H1 (cell line): ENCODE measurements around the gene TPBGL. TPM values are rescaled to one million over a fixed set of nuclear protein-coding genes. Genes with fewer than 3 reads are reported as not detected.

Experiments
- CTCF ChIA-PET: fragments of 300-600 bp; sonication (Branson Sonifier 250); formaldehyde crosslinking; loops from one replicate; lab custom pipeline; 2021; ENCODE audit not compliant: partially characterized antibody; lab: Charles Lee
- POLR2A ChIA-PET: fragments of 300-600 bp; sonication (Branson Sonifier 250); formaldehyde crosslinking; loops from one replicate; lab custom pipeline; 2021; ENCODE audit warnings: inconsistent platforms; ENCODE audit not compliant: partially characterized antibody; lab: Charles Lee
- DNase-seq, 2 experiments: peaks; one replicate each; pipeline versions ENCODE4 v3.0.0 to v3.0.0-alpha.2; 2010 to 2022; ENCODE audit warnings: low spot score in 2 of 2, low read depth in 1 of 2, mixed read lengths in 1 of 2
- FAIRE-seq: peaks from 2 replicates; lab custom pipeline; 2011; peaks lifted over from hg19 to GRCh38; lab: Jason Lieb, UNC
- H2AFZ ChIP-seq: 2 replicates; pipeline ENCODE4 v1.8.1; 2012; ENCODE audit warnings: low read length, inconsistent platforms
- H2AK5ac ChIP-seq: 2 replicates; pipeline ENCODE4 v1.6.1; 2013; ENCODE audit warnings: low read depth, low read length
- H2BK120ac ChIP-seq: replicated peaks from 2 replicates; pipeline ENCODE3; 2013; ENCODE audit warnings: low read depth, low read length, inconsistent platforms
- H2BK12ac ChIP-seq: 2 replicates; pipeline ENCODE4 v1.6.1; 2013; ENCODE audit warnings: low read depth, low read length
- H2BK15ac ChIP-seq: 2 replicates; pipeline ENCODE4 v1.6.1; 2013; ENCODE audit warnings: low read length
- H2BK20ac ChIP-seq: 2 replicates; pipeline ENCODE4 v1.6.1; 2013; ENCODE audit warnings: low read length
- H2BK5ac ChIP-seq: 2 replicates; pipeline ENCODE4 v1.6.1; 2013; ENCODE audit warnings: low read depth, low read length
- H3K14ac ChIP-seq: 2 replicates; pipeline ENCODE4 v1.6.1; 2013; ENCODE audit warnings: inconsistent platforms; ENCODE audit not compliant: insufficient read length
- H3K18ac ChIP-seq: 2 replicates; pipeline ENCODE4 v1.6.1; 2013; ENCODE audit warnings: low read length; ENCODE audit errors: extremely low read depth
- H3K23ac ChIP-seq: 2 replicates; pipeline ENCODE4 v1.6.1; 2013; ENCODE audit warnings: inconsistent platforms; ENCODE audit not compliant: insufficient read length
- H3K23me2 ChIP-seq: 2 replicates; pipeline ENCODE4 v1.6.1; 2013; ENCODE audit warnings: low read depth, low read length
- H3K27ac ChIP-seq: 2 replicates; pipeline ENCODE4 v1.6.1; 2011; ENCODE audit warnings: low read depth, low read length, inconsistent platforms
- H3K27me3 ChIP-seq, 4 experiments: replicated peaks in 1 of 4; 1 replicate in 1 of 4; 2 replicates in 3 of 4; pipeline versions ENCODE4 v1.6.1 to v1.8.1; 2011 to 2013; ENCODE audit warnings: low read length in 3 of 4, mild to moderate bottlenecking in 3 of 4, inconsistent platforms in 2 of 4, mixed read lengths in 2 of 4, moderate library complexity in 1 of 4; ENCODE audit not compliant: control insufficient read depth in 3 of 4, insufficient read depth in 3 of 4; ENCODE audit errors: extremely low read depth in 1 of 4
- H3K36me3 ChIP-seq, 4 experiments: 2 replicates each; pipeline versions ENCODE4 v1.6.1 to v1.8.1; 2011 to 2013; ENCODE audit warnings: mild to moderate bottlenecking in 4 of 4, low read length in 3 of 4, moderate library complexity in 2 of 4, control low read depth in 1 of 4, inconsistent platforms in 1 of 4; ENCODE audit not compliant: insufficient read depth in 4 of 4, control insufficient read depth in 2 of 4
- H3K4ac ChIP-seq: replicated peaks from 2 replicates; pipeline ENCODE3; 2013; ENCODE audit warnings: low read length, low read depth, mixed read lengths, inconsistent platforms; ENCODE audit not compliant: insufficient read length
- H3K4me1 ChIP-seq, 4 experiments: replicated peaks in 1 of 4; 1 replicate in 1 of 4; 2 replicates in 3 of 4; pipeline versions ENCODE4 v1.6.1 to v1.8.1; 2011 to 2013; ENCODE audit warnings: low read length in 3 of 4, inconsistent platforms in 2 of 4, mixed read lengths in 1 of 4; ENCODE audit not compliant: insufficient read depth in 4 of 4, control insufficient read depth in 3 of 4
- H3K4me2 ChIP-seq, 2 experiments: 2 replicates each; pipeline versions ENCODE4 v1.6.1 to v1.8.1; 2011 to 2013; ENCODE audit warnings: low read depth in 2 of 2, low read length in 2 of 2, control low read depth in 1 of 2, inconsistent platforms in 1 of 2, mild to moderate bottlenecking in 1 of 2; ENCODE audit not compliant: insufficient read depth in 1 of 2
- H3K4me3 ChIP-seq, 4 experiments: fragments of 200-600, 300-600 bp in 1 of 4; sonication (generic), shearing (Covaris generic), sonication (Bioruptor Twin) in 1 of 4; 2 replicates each; pipeline versions ENCODE4 v1.5.1 to v1.8.1; 2011 to 2016; ENCODE audit warnings: low read length in 4 of 4, low read depth in 3 of 4, control low read depth in 2 of 4, inconsistent platforms in 2 of 4, mild to moderate bottlenecking in 2 of 4, mixed read lengths in 1 of 4, moderate library complexity in 1 of 4; ENCODE audit not compliant: insufficient read depth in 2 of 4; ENCODE audit errors: extremely low read depth in 1 of 4
- H3K56ac ChIP-seq: replicated peaks from 2 replicates; pipeline ENCODE3; 2013; ENCODE audit warnings: low read depth, mild to moderate bottlenecking, mixed read lengths, low read length, inconsistent platforms; ENCODE audit not compliant: insufficient read length
- H3K79me1 ChIP-seq: 2 replicates; pipeline ENCODE4 v1.6.1; 2013; ENCODE audit warnings: low read depth, low read length, control low read depth
- H3K79me2 ChIP-seq, 2 experiments: 2 replicates each; pipeline versions ENCODE4 v1.6.1 to v1.8.1; 2012 to 2013; ENCODE audit warnings: low read length in 2 of 2, mild to moderate bottlenecking in 2 of 2, inconsistent platforms in 1 of 2; ENCODE audit not compliant: insufficient read depth in 2 of 2, control insufficient read depth in 1 of 2
- H3K9ac ChIP-seq, 4 experiments: replicated peaks in 1 of 4; 1 replicate in 1 of 4; 2 replicates in 3 of 4; pipeline versions ENCODE4 v1.6.1 to v1.8.1; 2011 to 2013; ENCODE audit warnings: low read depth in 3 of 4, low read length in 3 of 4, control low read depth in 2 of 4, mild to moderate bottlenecking in 2 of 4, moderate library complexity in 2 of 4, inconsistent platforms in 1 of 4; ENCODE audit errors: extremely low read depth in 1 of 4
- H3K9me3 ChIP-seq, 2 experiments: 2 replicates each; pipeline versions ENCODE4 v1.6.1 to v1.8.1; 2012 to 2013; ENCODE audit warnings: mild to moderate bottlenecking in 2 of 2, moderate library complexity in 2 of 2, control low read depth in 1 of 2, inconsistent platforms in 1 of 2, low read depth in 1 of 2, low read length in 1 of 2, mixed read lengths in 1 of 2; ENCODE audit not compliant: insufficient read depth in 2 of 2
- H4K20me1 ChIP-seq, 2 experiments: replicated peaks in 1 of 2; 2 replicates each; pipeline versions ENCODE3 to v1.8.1; 2011 to 2013; ENCODE audit warnings: inconsistent platforms in 2 of 2, low read length in 2 of 2, mild to moderate bottlenecking in 1 of 2; ENCODE audit not compliant: insufficient read depth in 2 of 2, control insufficient read depth in 1 of 2
- H4K5ac ChIP-seq: 2 replicates; pipeline ENCODE4 v1.6.1; 2013; ENCODE audit warnings: low read length, low read depth, mixed read lengths, inconsistent platforms; ENCODE audit not compliant: insufficient read length
- H4K8ac ChIP-seq: 2 replicates; pipeline ENCODE4 v1.8.0; 2013; ENCODE audit warnings: mild to moderate bottlenecking, moderate library complexity, low read length, inconsistent platforms; ENCODE audit not compliant: insufficient read depth; ENCODE audit errors: extremely low read depth
- H4K91ac ChIP-seq: replicated peaks from 2 replicates; pipeline ENCODE3; 2013; ENCODE audit warnings: low read length, mixed read lengths, inconsistent platforms; ENCODE audit not compliant: insufficient read length
- BCL11A ChIP-seq, 2 experiments: IDR thresholded peaks; one replicate each; pipeline ENCODE4 v1.6.1; 2011; ENCODE audit warnings: low read depth in 2 of 2, low read length in 2 of 2, mild to moderate bottlenecking in 2 of 2
- CBX8 ChIP-seq: fragments of 300-800, 300-1000 bp; sonication (generic); IDR thresholded peaks from 2 replicates; pipeline ENCODE4 v1.7.1; 2016; ENCODE audit warnings: low read depth, low read length, borderline replicate concordance
- EP300 ChIP-seq, 2 experiments: IDR thresholded peaks; 1 replicate in 1 of 2; 2 replicates in 1 of 2; pipeline ENCODE4 v1.6.1; 2011 to 2012; ENCODE audit warnings: low read depth in 2 of 2, low read length in 2 of 2, mild to moderate bottlenecking in 2 of 2, borderline replicate concordance in 1 of 2, inconsistent platforms in 1 of 2, moderate library complexity in 1 of 2
- SAP30 ChIP-seq: fragments of 300-600 bp; sonication (generic); IDR thresholded peaks from 2 replicates; pipeline ENCODE4 v1.7.1; 2012; ENCODE audit warnings: low read length, moderate library complexity, mild to moderate bottlenecking, inconsistent platforms; ENCODE audit not compliant: insufficient read depth, insufficient replicate concordance
- TAF7 ChIP-seq: optimal IDR thresholded peaks from 2 replicates; pipeline ENCODE3; 2011; ENCODE audit warnings: low read depth, mild to moderate bottlenecking, inconsistent platforms, low read length, moderate library complexity, borderline replicate concordance
- WGBS, 2 experiments: shearing (Covaris generic) in 1 of 2; methylation state at CpG; one replicate each; pipeline versions ENCODE4 v1.1.6 to v1.1.7; 2013 to 2015; ENCODE audit warnings: low lambda C conversion rate in 2 of 2, mixed read lengths in 2 of 2, inconsistent platforms in 1 of 2, low coverage in 1 of 2, missing lambda C conversion rate in 1 of 2; ENCODE audit not compliant: insufficient replicate concordance in 2 of 2, insufficient coverage in 1 of 2, insufficient read length in 1 of 2; ENCODE audit errors: extremely low coverage in 1 of 2, missing lambda C conversion rate in 1 of 2; 5-methylcytosine and 5-hydroxymethylcytosine counted together
- polyA plus RNA-seq, 7 experiments: library from polyadenylated mRNA; depleted of rRNA in 3 of 7; stranded (reverse) in 5 of 7; unstranded in 2 of 7; fragments of >200 nt in 5 of 7; fragments of 200-250 nt in 2 of 7; gene quantifications; 1 replicate in 5 of 7; 2 replicates in 1 of 7; 4 replicates in 1 of 7; pipeline versions ENCODE4 v1.2.1 to v1.2.3, GENCODE V29; 2011 to 2013; ENCODE audit warnings: missing spikeins in 2 of 7, mixed read lengths in 2 of 7
- total RNA-seq: library from RNA; stranded (reverse); fragmentation: NEBNext Ultra II Directional; extraction: Animal tissue kit (Norgen Biotek cat#: 25700); gene quantifications from 2 replicates; pipeline ENCODE4 v1.2.1, GENCODE V29; 2021

The TPBGL gene
- total and polyA plus RNA-seq, 2 of the 8 experiments (the other 6 are each of a cell fraction or from before 2014, with no cell fraction given): 0.26 to 0.37 TPM

GRCh38 chr11:75283391-75283931, 42.9 kb downstream of the TPBGL start:
- peaks cover 0 to 2% of the 10 kb centered on the region in 2 experiments for H4K20me1 ChIP-seq
- POLR2A ChIA-PET: no interaction called here
- no peak overlapping the region for H2AFZ ChIP-seq
- no peaks in the 10 kb centered on the region for H3K79me2 ChIP-seq
- H3K27me3 ChIP-seq: no peaks in the 10 kb centered on the region
- no peaks in the 10 kb centered on the region for H3K79me1 ChIP-seq
- H3K23me2 ChIP-seq: no peaks in the 10 kb centered on the region
- H2BK12ac ChIP-seq: no peak overlapping the region
- DNase-seq: no peak
- no peaks in the 10 kb centered on the region for H3K9me3 ChIP-seq
- H4K5ac ChIP-seq: no peak overlapping the region
- H3K18ac ChIP-seq: no peak overlapping the region
- H3K4me1 ChIP-seq: peaks cover 0 to 6% (median 0%) of the 10 kb centered on the region in 4 experiments; a peak in 1 of 7 replicates
- H3K4ac ChIP-seq: no peak overlapping the region
- no peak overlapping the region for H3K56ac ChIP-seq
- H2BK15ac ChIP-seq: no peak overlapping the region
- H3K36me3 ChIP-seq: 0 out of 8 replicates have a peak, but pooled peaks cover 0 to 3% (median 0%) of the 10 kb centered on the region in 4 experiments
- no peak overlapping the region for H3K9ac ChIP-seq
- no peak overlapping the region for H2BK120ac ChIP-seq
- no peak overlapping the region for H3K23ac ChIP-seq
- no peak overlapping the region for H3K4me3 ChIP-seq
- H3K4me2 ChIP-seq: no peak overlapping the region
- no peak overlapping the region for H3K27ac ChIP-seq
- H3K14ac ChIP-seq: no peak overlapping the region
- H2BK20ac ChIP-seq: no peak overlapping the region
- CTCF ChIA-PET: interaction anchor here (1.0 to 18.0 kb wide), 8 partner anchors 8 to 251 kb away, joined by 3 to 327 read pairs (median 4); partner anchors contain the start of gene ARRB1
- FAIRE-seq: no peak
- 84% methylated on average over 13 of the region's 16 CpGs; no CpG with 5 or more reads in 1 of the 2 experiments for WGBS, 2 experiments
- no peak overlapping the region for H2BK5ac ChIP-seq
- H2AK5ac ChIP-seq: no peak overlapping the region
- no peak overlapping the region for H4K8ac ChIP-seq
- H4K91ac ChIP-seq: no peak overlapping the region
- no peak for TF ChIP-seq TAF7
- no peak for TF ChIP-seq CBX8
- TF ChIP-seq BCL11A (IDR thresholded peaks at IDR 0.05; ENCODE audit: low read depth in 2 of 2, low read length in 2 of 2): no peak
- TF ChIP-seq EP300 (IDR thresholded peaks at IDR 0.05; ENCODE audit: borderline replicate concordance in 1 of 2, low read depth in 2 of 2, low read length in 2 of 2): no peak
- TF ChIP-seq SAP30: no peak
